Brain microvascular endothelial cell (primary cell): ENCODE data around the gene MIX23.

ENCODE experiments used
- DNase-seq: peaks from one replicate; pipeline ENCODE4 v3.0.0-alpha.2; 2020
- H3K27ac ChIP-seq: fragments of 250-450 bp; sonication (Bioruptor Pico); 2 replicates; pipeline ENCODE4 v1.5.1; 2020; ENCODE audit warnings: mild to moderate bottlenecking, moderate library complexity
- H3K27me3 ChIP-seq: fragments of 250-450 bp; sonication (Bioruptor Pico); replicated peaks from 2 replicates; pipeline ENCODE4 v1.5.1; 2020; ENCODE audit warnings: mild to moderate bottlenecking
- H3K36me3 ChIP-seq: fragments of 250-450 bp; sonication (Bioruptor Pico); replicated peaks from 2 replicates; pipeline ENCODE4 v1.5.1; 2020; ENCODE audit warnings: mild to moderate bottlenecking
- H3K4me3 ChIP-seq: 2 replicates; pipeline ENCODE4 v1.5.1; 2011; ENCODE audit warnings: low read depth, mild to moderate bottlenecking, control low read depth, low read length, moderate library complexity
- in situ Hi-C: cut with HindIII; loops from 2 replicates; pipeline ENCODE4 v1.10.0; 2017; ENCODE audit warnings: low sequenced_read_pairs, low pct_ligation_motif_present
- TF ChIP-seq, protein P1 (sequence below): IDR thresholded peaks from 2 replicates; pipeline ENCODE4 v1.5.1; 2011; ENCODE audit warnings: low read depth, mild to moderate bottlenecking, moderate library complexity, low read length, control low read depth, inconsistent platforms; ENCODE audit errors: missing control alignments

Gene MIX23

DNA sequence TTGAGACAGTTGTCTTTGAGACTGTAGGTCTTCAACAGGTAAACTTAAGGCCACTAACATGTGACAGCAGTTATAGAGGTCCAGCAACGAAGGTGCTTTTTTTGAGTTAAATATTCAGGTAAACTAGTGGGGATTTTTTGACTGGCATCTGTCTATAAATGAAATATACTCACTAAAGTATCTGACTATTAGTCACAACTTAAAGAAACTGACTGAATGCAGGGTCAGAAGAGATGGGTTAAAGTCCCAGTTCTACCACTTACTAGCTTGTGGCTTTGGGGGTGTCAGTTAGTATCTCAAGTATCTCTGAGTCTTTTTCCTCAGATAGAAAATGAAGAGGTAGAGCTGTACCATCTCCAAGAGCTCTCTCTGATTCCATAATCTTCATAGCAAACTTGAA lies 18.0 kb downstream of the MIX23 start:
- no peak for DNase-seq
- Histone ChIP-seq H3K36me3 (peaks cover 10% of the 10 kb centered on the region), H3K27me3 (no peaks in the 10 kb centered on the region), H3K4me3 (no peak overlapping the region), H3K27ac (no peak overlapping the region)
- TF ChIP-seq, protein P1, sequence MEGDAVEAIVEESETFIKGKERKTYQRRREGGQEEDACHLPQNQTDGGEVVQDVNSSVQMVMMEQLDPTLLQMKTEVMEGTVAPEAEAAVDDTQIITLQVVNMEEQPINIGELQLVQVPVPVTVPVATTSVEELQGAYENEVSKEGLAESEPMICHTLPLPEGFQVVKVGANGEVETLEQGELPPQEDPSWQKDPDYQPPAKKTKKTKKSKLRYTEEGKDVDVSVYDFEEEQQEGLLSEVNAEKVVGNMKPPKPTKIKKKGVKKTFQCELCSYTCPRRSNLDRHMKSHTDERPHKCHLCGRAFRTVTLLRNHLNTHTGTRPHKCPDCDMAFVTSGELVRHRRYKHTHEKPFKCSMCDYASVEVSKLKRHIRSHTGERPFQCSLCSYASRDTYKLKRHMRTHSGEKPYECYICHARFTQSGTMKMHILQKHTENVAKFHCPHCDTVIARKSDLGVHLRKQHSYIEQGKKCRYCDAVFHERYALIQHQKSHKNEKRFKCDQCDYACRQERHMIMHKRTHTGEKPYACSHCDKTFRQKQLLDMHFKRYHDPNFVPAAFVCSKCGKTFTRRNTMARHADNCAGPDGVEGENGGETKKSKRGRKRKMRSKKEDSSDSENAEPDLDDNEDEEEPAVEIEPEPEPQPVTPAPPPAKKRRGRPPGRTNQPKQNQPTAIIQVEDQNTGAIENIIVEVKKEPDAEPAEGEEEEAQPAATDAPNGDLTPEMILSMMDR: no peak
- in situ Hi-C loops: no loop called here

- in situ Hi-C loops: no loop called here
- Histone ChIP-seq H3K27ac (no peak overlapping the region), H3K36me3 (peaks cover 5% of the 10 kb centered on the region), H3K4me3 (no peak overlapping the region), H3K27me3 (no peaks in the 10 kb centered on the region)
- no peak for DNase-seq
- TF ChIP-seq, protein P1: no peak
Observed at GRCh38 chr3:122364490-122364889, 18.5 kb downstream of the MIX23 start.

GRCh38 chr3:122362026-122362425 lies 21.0 kb downstream of the MIX23 start:
- no peaks in the 10 kb centered on the region for H3K27me3 ChIP-seq
- H3K36me3 ChIP-seq: peaks cover 5% of the 10 kb centered on the region
- TF ChIP-seq, protein P1: no peak
- no peak for DNase-seq
- in situ Hi-C loops: no loop called here
- H3K27ac ChIP-seq: no peak overlapping the region
- H3K4me3 ChIP-seq: no peak overlapping the region

DNA sequence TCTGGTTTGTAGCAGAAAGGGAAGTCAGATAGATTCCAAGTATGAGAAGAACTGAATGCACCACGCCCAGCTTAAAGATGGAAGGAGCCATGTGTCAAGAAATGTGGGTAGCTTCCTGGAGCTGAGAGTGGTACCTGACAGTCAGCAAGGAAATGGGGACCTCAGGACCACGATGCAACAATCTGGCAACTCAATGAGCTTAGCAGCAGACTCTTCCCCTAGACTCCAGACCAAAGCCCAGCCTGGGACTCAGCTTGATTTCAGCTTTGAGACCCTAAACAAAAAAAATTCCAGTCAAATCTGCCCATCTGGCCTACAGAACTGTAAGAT lies 24.4 kb downstream of the MIX23 start:
- in situ Hi-C loops: no loop called here

GRCh38 chr3:122357828-122358702 lies 25.0 kb downstream of the MIX23 start:
- no peak for DNase-seq
- Histone ChIP-seq H3K4me3 (no peak overlapping the region), H3K27me3 (no peaks in the 10 kb centered on the region), H3K27ac (no peak overlapping the region), H3K36me3 (no peaks in the 10 kb centered on the region)
- in situ Hi-C loops: no loop called here
- TF ChIP-seq, protein P1: no peak

More for the DNA sequence above, 24.4 kb downstream of the MIX23 start:
- TF ChIP-seq, protein P1: no peak
- no peaks in the 10 kb centered on the region for H3K27me3 ChIP-seq
- H3K27ac ChIP-seq: no peak overlapping the region
- H3K36me3 ChIP-seq: no peaks in the 10 kb centered on the region
- no peak for DNase-seq
- H3K4me3 ChIP-seq: no peak overlapping the region

DNA sequence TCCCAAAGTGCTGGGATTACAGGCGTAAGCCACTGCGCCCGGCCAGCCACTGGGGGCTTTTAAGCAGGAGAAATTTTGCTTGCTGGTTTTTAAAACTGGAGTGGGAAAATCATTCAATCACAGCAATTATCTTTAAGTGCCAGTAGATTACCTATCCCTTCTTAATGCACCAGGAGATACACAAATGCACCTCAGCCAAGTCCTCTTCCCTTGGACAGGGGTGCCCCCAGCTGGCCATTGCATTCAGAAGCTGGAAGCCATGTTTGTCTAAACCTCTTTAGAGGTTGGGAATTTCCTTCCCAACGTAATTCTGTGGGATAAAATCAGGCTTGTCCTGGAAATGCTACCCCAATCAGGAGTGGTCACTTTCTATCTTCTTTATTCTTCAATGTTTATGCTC lies 26.6 kb downstream of the MIX23 start:
- H3K36me3 ChIP-seq: no peaks in the 10 kb centered on the region
- DNase-seq: no peak
- H3K27ac ChIP-seq: no peak overlapping the region
- TF ChIP-seq, protein P1: peak; percentile 67
- no peak overlapping the region for H3K4me3 ChIP-seq
- in situ Hi-C loops: no loop called here
- H3K27me3 ChIP-seq: no peaks in the 10 kb centered on the region
